Effector memory CD4-positive, alpha-beta T cell (primary cell): ENCODE data around the gene DTNB.

Experiments used
- DNase-seq, 3 donors: peaks; one replicate each; pipeline ENCODE4 v3.0.0-alpha.2; 2020
- H3K27ac ChIP-seq: 2 replicates; pipeline ENCODE4 v1.7.0; 2013; ENCODE audit warnings: mild to moderate bottlenecking, low read length, moderate library complexity; ENCODE audit not compliant: insufficient read depth, poor library complexity, severe bottlenecking
- H3K27me3 ChIP-seq: replicated peaks from 2 replicates; pipeline ENCODE4 v1.7.0; 2013; ENCODE audit warnings: mild to moderate bottlenecking, low read length; ENCODE audit not compliant: insufficient read depth, control insufficient read depth, poor library complexity, severe bottlenecking
- H3K36me3 ChIP-seq: 2 replicates; pipeline ENCODE4 v1.7.0; 2013; ENCODE audit warnings: mild to moderate bottlenecking, low read length, moderate library complexity; ENCODE audit not compliant: control insufficient read depth, insufficient read depth
- H3K4me1 ChIP-seq: 2 replicates; pipeline ENCODE4 v1.7.0; 2013; ENCODE audit warnings: low read length, mild to moderate bottlenecking; ENCODE audit not compliant: control insufficient read depth, insufficient read depth, poor library complexity, severe bottlenecking
- H3K4me3 ChIP-seq: 2 replicates; pipeline ENCODE4 v1.7.0; 2013; ENCODE audit warnings: low read length, low read depth, mild to moderate bottlenecking; ENCODE audit not compliant: insufficient read depth, poor library complexity, severe bottlenecking
- H3K9me3 ChIP-seq: 2 replicates; pipeline ENCODE4 v1.7.0; 2013; ENCODE audit warnings: mild to moderate bottlenecking, low read length, moderate library complexity; ENCODE audit not compliant: control insufficient read depth

The DTNB gene

GRCh38 chr2:25397777-25398176 is 275.6 kb downstream of the DTNB start:
- no peaks in the 10 kb centered on the region for H3K9me3 ChIP-seq
- no peak overlapping the region for H3K4me3 ChIP-seq
- no peaks in the 10 kb centered on the region for H3K36me3 ChIP-seq
- H3K4me1 ChIP-seq = no peaks in the 10 kb centered on the region
- no peak overlapping the region for H3K27ac ChIP-seq
- H3K27me3 ChIP-seq = no peaks in the 10 kb centered on the region
- DNase-seq = no peak

- H3K4me1 ChIP-seq = no peaks in the 10 kb centered on the region
- no peaks in the 10 kb centered on the region for H3K27me3 ChIP-seq
- no peaks in the 10 kb centered on the region for H3K9me3 ChIP-seq
- no peak overlapping the region for H3K27ac ChIP-seq
- H3K36me3 ChIP-seq = peaks cover 6% of the 10 kb centered on the region
- H3K4me3 ChIP-seq = no peak overlapping the region
- no peak for DNase-seq
Measured at GRCh38 chr2:25389161-25389560, 284.2 kb downstream of the DTNB start.

- Histone ChIP-seq H3K36me3 (peaks cover 6% of the 10 kb centered on the region), H3K9me3 (no peaks in the 10 kb centered on the region), H3K27me3 (no peaks in the 10 kb centered on the region), H3K4me1 (no peaks in the 10 kb centered on the region), H3K4me3 (no peak overlapping the region), H3K27ac (no peak overlapping the region)
- no peak for DNase-seq
Measured at GRCh38 chr2:25388491-25388890, 284.9 kb downstream of the DTNB start.

GRCh38 chr2:25387876-25388449 is 285.4 kb downstream of the DTNB start:
- Histone ChIP-seq H3K4me3 (no peak overlapping the region), H3K9me3 (no peaks in the 10 kb centered on the region), H3K27ac (no peak overlapping the region), H3K27me3 (no peaks in the 10 kb centered on the region), H3K36me3 (peaks cover 6% of the 10 kb centered on the region), H3K4me1 (no peaks in the 10 kb centered on the region)
- no peak for DNase-seq

GRCh38 chr2:25386971-25387875 is 286.2 kb downstream of the DTNB start:
- H3K4me1 ChIP-seq = no peaks in the 10 kb centered on the region
- H3K27ac ChIP-seq = no peak overlapping the region
- no peaks in the 10 kb centered on the region for H3K9me3 ChIP-seq
- H3K4me3 ChIP-seq = no peak overlapping the region
- H3K36me3 ChIP-seq = peaks cover 6% of the 10 kb centered on the region
- no peaks in the 10 kb centered on the region for H3K27me3 ChIP-seq
- DNase-seq = no peak

GRCh38 chr2:25385910-25386309 is 287.5 kb downstream of the DTNB start:
- H3K4me1 ChIP-seq = no peaks in the 10 kb centered on the region
- peaks cover 6% of the 10 kb centered on the region for H3K36me3 ChIP-seq
- no peak for DNase-seq
- H3K4me3 ChIP-seq = no peak overlapping the region
- H3K27ac ChIP-seq = no peak overlapping the region
- H3K27me3 ChIP-seq = no peaks in the 10 kb centered on the region
- H3K9me3 ChIP-seq = no peaks in the 10 kb centered on the region

- no peaks in the 10 kb centered on the region for H3K27me3 ChIP-seq
Measured at GRCh38 chr2:25383806-25384205, 289.6 kb downstream of the DTNB start.

GRCh38 chr2:25381502-25381901 is 291.9 kb downstream of the DTNB start:
- Histone ChIP-seq H3K4me1 (peaks cover 22% of the 10 kb centered on the region), H3K4me3 (no peak overlapping the region), H3K9me3 (no peaks in the 10 kb centered on the region), H3K27me3 (no peaks in the 10 kb centered on the region), H3K27ac (no peak overlapping the region), H3K36me3 (no peaks in the 10 kb centered on the region)
- DNase-seq = no peak

More at GRCh38 chr2:25383806-25384205, 289.6 kb downstream of the DTNB start:
- H3K9me3 ChIP-seq = no peaks in the 10 kb centered on the region
- peaks cover 6% of the 10 kb centered on the region for H3K36me3 ChIP-seq
- H3K27ac ChIP-seq = no peak overlapping the region
- no peak overlapping the region for H3K4me3 ChIP-seq
- DNase-seq = no peak
- peaks cover 4% of the 10 kb centered on the region for H3K4me1 ChIP-seq

- Histone ChIP-seq H3K27me3 (no peaks in the 10 kb centered on the region), H3K4me3 (no peak overlapping the region), H3K27ac (no peak overlapping the region), H3K9me3 (no peaks in the 10 kb centered on the region), H3K4me1 (peaks cover 24% of the 10 kb centered on the region), H3K36me3 (no peaks in the 10 kb centered on the region)
- DNase-seq = no peak
Measured at GRCh38 chr2:25380586-25381375, 292.6 kb downstream of the DTNB start.

GRCh38 chr2:25380023-25380422 is 293.4 kb downstream of the DTNB start:
- DNase-seq = no peak
- no peaks in the 10 kb centered on the region for H3K27me3 ChIP-seq
- no peaks in the 10 kb centered on the region for H3K36me3 ChIP-seq
- H3K4me3 ChIP-seq = no peak overlapping the region
- peaks cover 24% of the 10 kb centered on the region for H3K4me1 ChIP-seq
- H3K9me3 ChIP-seq = no peaks in the 10 kb centered on the region
- no peak overlapping the region for H3K27ac ChIP-seq
